B cell (primary cell): ENCODE measurements around the gene ZNF385A. TPM values are rescaled to one million over a fixed set of nuclear protein-coding genes. Genes with fewer than 3 reads are reported as not detected.

Experiments
- ATAC-seq: fragments of 200-7000 bp; cut with Tn5 transposase; one replicate; pipeline ENCODE4 v1.10.0; 2021; ENCODE audit warnings: low read depth, mild to moderate bottlenecking, moderate number of reproducible peaks, moderate library complexity
- CTCF ChIA-PET: fragments of 350-600 bp; sonication (Branson Sonifier 250); formaldehyde crosslinking; loops from one replicate; lab custom pipeline; 2021; ENCODE audit warnings: antibody characterized with exemption, inconsistent platforms; lab: Charles Lee
- POLR2A ChIA-PET: fragments of 350-600 bp; sonication (Branson Sonifier 250); formaldehyde crosslinking; loops from one replicate; lab custom pipeline; 2021; ENCODE audit warnings: antibody characterized with exemption; lab: Charles Lee
- DNase-seq: peaks from one replicate; pipeline ENCODE4 v3.0.0; 2013
- H2AFZ ChIP-seq: 2 replicates; pipeline ENCODE4 v1.6.1; 2012; ENCODE audit warnings: mild to moderate bottlenecking, low read depth, low read length; ENCODE audit not compliant: insufficient read depth, poor library complexity, severe bottlenecking
- H3K27ac ChIP-seq, 2 donors: 1 replicate in 1 of 2; 2 replicates in 1 of 2; pipeline ENCODE4 v1.5.1; 2012 to 2013; ENCODE audit warnings: low read length in 2 of 2, mild to moderate bottlenecking in 2 of 2, moderate library complexity in 1 of 2
- H3K27me3 ChIP-seq, 4 experiments: fragments of 200-600 bp in 1 of 4; sonication (generic) in 1 of 4; replicated peaks in 1 of 4; 1 replicate in 2 of 4; 2 replicates in 2 of 4; pipeline versions ENCODE4 v1.6.1 to v1.7.0; 2013 to 2016; ENCODE audit warnings: low read length in 3 of 4, mild to moderate bottlenecking in 2 of 4, mixed read lengths in 1 of 4, moderate library complexity in 1 of 4; ENCODE audit not compliant: insufficient read depth in 4 of 4, control insufficient read depth in 3 of 4; ENCODE audit errors: control extremely low read depth in 1 of 4
- H3K36me3 ChIP-seq, 2 experiments: replicated peaks in 1 of 2; 1 replicate in 1 of 2; 2 replicates in 1 of 2; pipeline versions ENCODE4 v1.6.1 to v1.7.1; 2013; ENCODE audit warnings: low read length in 1 of 2; ENCODE audit not compliant: insufficient read depth in 2 of 2, control insufficient read depth in 1 of 2; ENCODE audit errors: control extremely low read depth in 1 of 2, extremely low read depth in 1 of 2
- H3K4me1 ChIP-seq, 2 donors: fragments of 200-600 bp in 1 of 2; sonication (generic) in 1 of 2; 1 replicate in 1 of 2; 2 replicates in 1 of 2; pipeline versions ENCODE4 v1.5.1 to v1.6.1; 2013 to 2017; ENCODE audit warnings: low read length in 2 of 2; ENCODE audit not compliant: control insufficient read depth in 2 of 2, insufficient read depth in 2 of 2
- H3K4me2 ChIP-seq: replicated peaks from 2 replicates; pipeline ENCODE3; 2012; ENCODE audit warnings: mild to moderate bottlenecking, low read depth, low read length; ENCODE audit not compliant: poor library complexity, severe bottlenecking
- H3K4me3 ChIP-seq, 5 experiments: fragments of 200-600 bp in 1 of 5; sonication (generic) in 1 of 5; 1 replicate in 3 of 5; 2 replicates in 2 of 5; pipeline versions ENCODE4 v1.5.1 to v1.7.0; 2011 to 2016; ENCODE audit warnings: low read length in 4 of 5, mild to moderate bottlenecking in 4 of 5, low read depth in 2 of 5, control low read depth in 1 of 5, moderate library complexity in 1 of 5; ENCODE audit not compliant: insufficient read depth in 1 of 5; ENCODE audit errors: control extremely low read depth in 1 of 5, extremely low read depth in 1 of 5
- H3K79me2 ChIP-seq: fragments of 200-600 bp; sonication (generic); one replicate; pipeline ENCODE4 v1.6.0; 2016; ENCODE audit warnings: low read length; ENCODE audit not compliant: control insufficient read depth, insufficient read depth
- H3K9ac ChIP-seq: fragments of 200-600 bp; sonication (generic); 2 replicates; pipeline ENCODE4 v1.6.1; 2017; ENCODE audit warnings: mild to moderate bottlenecking, low read length, moderate library complexity
- H3K9me3 ChIP-seq, 3 donors: one replicate each; pipeline versions ENCODE4 v1.6.1 to v1.7.1; 2013; ENCODE audit warnings: low read length in 2 of 3; ENCODE audit not compliant: control insufficient read depth in 2 of 3, insufficient read depth in 1 of 3; ENCODE audit errors: control extremely low read depth in 1 of 3
- H4K20me1 ChIP-seq: 2 replicates; pipeline ENCODE4 v1.6.0; 2012; ENCODE audit warnings: mild to moderate bottlenecking, low read length; ENCODE audit not compliant: insufficient read depth, control insufficient read depth, poor library complexity, severe bottlenecking
- H3K27ac Mint-ChIP-seq: one replicate; pipeline ENCODE4 v1.8.0; 2021; ENCODE audit warnings: mixed read lengths
- H3K27me3 Mint-ChIP-seq: one replicate; pipeline ENCODE4 v1.8.0; 2021; ENCODE audit warnings: mixed read lengths
- H3K4me1 Mint-ChIP-seq: one replicate; pipeline ENCODE4 v1.8.0; 2021; ENCODE audit warnings: mixed read lengths
- H3K4me3 Mint-ChIP-seq: one replicate; pipeline ENCODE4 v1.8.0; 2021; ENCODE audit warnings: mixed read lengths
- H3K9me3 Mint-ChIP-seq: one replicate; pipeline ENCODE4 v1.8.0; 2022; ENCODE audit warnings: mixed read lengths; ENCODE audit not compliant: insufficient read depth
- EZH2 ChIP-seq: IDR thresholded peaks from 2 replicates; pipeline ENCODE4 v1.6.1; 2012; ENCODE audit warnings: borderline replicate concordance, low read depth, mild to moderate bottlenecking, moderate library complexity, low read length; ENCODE audit not compliant: insufficient read depth, poor library complexity, severe bottlenecking
- WGBS: methylation state at CpG from one replicate; pipeline ENCODE4 v1.1.5; 2013; ENCODE audit warnings: missing lambda C conversion rate; ENCODE audit not compliant: insufficient coverage; 5-methylcytosine and 5-hydroxymethylcytosine counted together
- intact Hi-C: fragments of 100-400 bp; cut with micrococcal nuclease; formaldehyde crosslinking; loops from one replicate; pipeline ENCODE4 v1.10.0; 2022
- polyA plus RNA-seq: library from polyadenylated mRNA; depleted of rRNA; stranded (reverse); fragments of >200 nt; gene quantifications from 2 replicates; pipeline ENCODE4 v1.2.3, GENCODE V29; 2012
- total RNA-seq, 2 donors: library from RNA; stranded (reverse); fragments of 120-200 nt in 1 of 2; gene quantifications; 1 replicate in 1 of 2; 2 replicates in 1 of 2; pipeline versions ENCODE4 v1.2.3 to v1.2.4, GENCODE V29; 2013 to 2022
- TF ChIP-seq, protein P1 (sequence below): fragments of 200-600 bp; IDR thresholded peaks from one replicate; pipeline ENCODE4 v1.8.0; 2022; ENCODE audit warnings: antibody characterized with exemption, mild to moderate bottlenecking

The ZNF385A gene
- total and polyA plus RNA-seq, 2 donors (not counting 1 experiment from before 2014, with no cell fraction given): 4.9 to 5.1 TPM

GRCh38 chr12:54372113-54372806 lies 12.3 kb downstream of the ZNF385A start:
- Mint-ChIP-seq H3K4me1 (peaks cover 14% of the 10 kb centered on the region), H3K9me3 (no peaks in the 10 kb centered on the region), H3K27ac (peak overlapping the region; percentile 59), H3K4me3 (no peak overlapping the region), H3K27me3 (no peaks in the 10 kb centered on the region)
- no peak for DNase-seq
- no peak overlapping the region for H2AFZ ChIP-seq
- no peaks in the 10 kb centered on the region for H3K79me2 ChIP-seq
- H4K20me1 ChIP-seq: no peaks in the 10 kb centered on the region
- ChIA-PET CTCF (interaction anchor here (0.6 to 3.4 kb wide), 10 partner anchors 8 to 157 kb away, joined by 3 to 24 read pairs (median 3); no protein-coding TSS in a partner anchor), POLR2A (interaction anchor here (0.8 kb wide), 1 partner anchor 95 kb away, joined by 3 read pairs; no protein-coding TSS in a partner anchor)
- H3K4me2 ChIP-seq: no peak overlapping the region
- TF ChIP-seq, protein P1, sequence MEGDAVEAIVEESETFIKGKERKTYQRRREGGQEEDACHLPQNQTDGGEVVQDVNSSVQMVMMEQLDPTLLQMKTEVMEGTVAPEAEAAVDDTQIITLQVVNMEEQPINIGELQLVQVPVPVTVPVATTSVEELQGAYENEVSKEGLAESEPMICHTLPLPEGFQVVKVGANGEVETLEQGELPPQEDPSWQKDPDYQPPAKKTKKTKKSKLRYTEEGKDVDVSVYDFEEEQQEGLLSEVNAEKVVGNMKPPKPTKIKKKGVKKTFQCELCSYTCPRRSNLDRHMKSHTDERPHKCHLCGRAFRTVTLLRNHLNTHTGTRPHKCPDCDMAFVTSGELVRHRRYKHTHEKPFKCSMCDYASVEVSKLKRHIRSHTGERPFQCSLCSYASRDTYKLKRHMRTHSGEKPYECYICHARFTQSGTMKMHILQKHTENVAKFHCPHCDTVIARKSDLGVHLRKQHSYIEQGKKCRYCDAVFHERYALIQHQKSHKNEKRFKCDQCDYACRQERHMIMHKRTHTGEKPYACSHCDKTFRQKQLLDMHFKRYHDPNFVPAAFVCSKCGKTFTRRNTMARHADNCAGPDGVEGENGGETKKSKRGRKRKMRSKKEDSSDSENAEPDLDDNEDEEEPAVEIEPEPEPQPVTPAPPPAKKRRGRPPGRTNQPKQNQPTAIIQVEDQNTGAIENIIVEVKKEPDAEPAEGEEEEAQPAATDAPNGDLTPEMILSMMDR: no peak
- no peak for TF ChIP-seq EZH2
- intact Hi-C loops: no loop called here
- no peaks in the 10 kb centered on the region for H3K27me3 ChIP-seq
- WGBS: 83% methylated on average over 4 of the region's 8 CpGs
- H3K9me3 ChIP-seq: no peaks in the 10 kb centered on the region
- peaks cover 0 to 25% of the 10 kb centered on the region in 2 experiments for H3K36me3 ChIP-seq
- no peak for ATAC-seq
- H3K27ac ChIP-seq: no peak overlapping the region
- no peak overlapping the region for H3K9ac ChIP-seq
- no peak overlapping the region for H3K4me3 ChIP-seq
- peaks cover 5 to 20% of the 10 kb centered on the region in 2 donors for H3K4me1 ChIP-seq
